Thyroid gland (tissue), 4 donors: ENCODE results near the gene MAGI1. TPM values are rescaled to one million over a fixed set of nuclear protein-coding genes. Genes with fewer than 3 reads are reported as not detected.
A peak's percentile ranks its signal among the peaks of the same experiment; 100 is the strongest.
"Not testable (repeated sequence)": the region's sequence is repeated elsewhere in the genome, so short reads cannot be mapped to it uniquely, and the experiment has no call there.

Experiments
- DNase-seq, 2 donors: peaks; one replicate each; pipeline ENCODE4 v3.0.0-alpha.2; 2019
- H3K27ac ChIP-seq, 3 donors: fragments of 200-600 bp; sonication (generic); 1 replicate in 2 of 3; 2 replicates in 1 of 3; pipeline ENCODE4 v1.5.1; 2016 to 2019; ENCODE audit warnings: mild to moderate bottlenecking in 1 of 3, moderate library complexity in 1 of 3
- H3K27me3 ChIP-seq: fragments of 200-600 bp; sonication (generic); one replicate; pipeline ENCODE4 v1.5.1; 2019
- H3K36me3 ChIP-seq, 2 donors: fragments of 200-600 bp; sonication (generic); one replicate each; pipeline ENCODE4 v1.5.1; 2016 to 2019
- H3K4me1 ChIP-seq, 2 donors: fragments of 200-600 bp; sonication (generic); one replicate each; pipeline ENCODE4 v1.5.1; 2017 to 2019
- H3K4me3 ChIP-seq, 3 donors: fragments of 200-600 bp; sonication (generic); replicated peaks in 1 of 3; 1 replicate in 2 of 3; 2 replicates in 1 of 3; pipeline ENCODE4 v1.5.1; 2016; ENCODE audit warnings: mild to moderate bottlenecking in 1 of 3
- H3K9me3 ChIP-seq: fragments of 200-600 bp; sonication (generic); one replicate; pipeline ENCODE4 v1.5.1; 2017
- POLR2A ChIP-seq, 2 donors: fragments of 450-650 bp; IDR thresholded peaks; one replicate each; pipeline ENCODE4 v1.6.1; 2017; ENCODE audit warnings: antibody characterized with exemption in 2 of 2, mild to moderate bottlenecking in 2 of 2, moderate library complexity in 1 of 2
- WGBS, 2 donors: methylation state at CpG; one replicate each; pipeline ENCODE4 v1.1.5; 2017; 5-methylcytosine and 5-hydroxymethylcytosine counted together
- intact Hi-C: fragments of 100-400 bp; cut with DNase I; formaldehyde crosslinking; loops from one replicate; pipeline ENCODE4 v1.15.1; 2023
- total RNA-seq, 4 donors: library from RNA; depleted of rRNA; stranded (reverse); fragments of >200 nt; gene quantifications; one replicate each; pipeline ENCODE4 v1.2.3, GENCODE V29; 2016
- TF ChIP-seq, protein P1 (sequence below), 6 experiments: fragments of 200-600 bp in 3 of 6; fragments of 450-650 bp in 3 of 6; sonication (generic) in 3 of 6; IDR thresholded peaks; one replicate each; pipeline ENCODE4 v1.5.1; 2016 to 2019; ENCODE audit warnings: antibody characterized with exemption in 6 of 6, mild to moderate bottlenecking in 2 of 6, inconsistent platforms in 1 of 6, moderate library complexity in 1 of 6

Gene MAGI1
- total RNA-seq, 4 donors from 2014 or later: 60.5 to 123 (median 87.5) TPM

GRCh38 chr3:65573548-65574116, 465.1 kb downstream of the MAGI1 start:
- Histone ChIP-seq H3K4me3 (no peak overlapping the region), H3K36me3 (no peaks in the 10 kb centered on the region), H3K27me3 (no peaks in the 10 kb centered on the region), H3K9me3 (no peaks in the 10 kb centered on the region), H3K4me1 (no peaks in the 10 kb centered on the region), H3K27ac (no peak overlapping the region)
- TF ChIP-seq, protein P1, sequence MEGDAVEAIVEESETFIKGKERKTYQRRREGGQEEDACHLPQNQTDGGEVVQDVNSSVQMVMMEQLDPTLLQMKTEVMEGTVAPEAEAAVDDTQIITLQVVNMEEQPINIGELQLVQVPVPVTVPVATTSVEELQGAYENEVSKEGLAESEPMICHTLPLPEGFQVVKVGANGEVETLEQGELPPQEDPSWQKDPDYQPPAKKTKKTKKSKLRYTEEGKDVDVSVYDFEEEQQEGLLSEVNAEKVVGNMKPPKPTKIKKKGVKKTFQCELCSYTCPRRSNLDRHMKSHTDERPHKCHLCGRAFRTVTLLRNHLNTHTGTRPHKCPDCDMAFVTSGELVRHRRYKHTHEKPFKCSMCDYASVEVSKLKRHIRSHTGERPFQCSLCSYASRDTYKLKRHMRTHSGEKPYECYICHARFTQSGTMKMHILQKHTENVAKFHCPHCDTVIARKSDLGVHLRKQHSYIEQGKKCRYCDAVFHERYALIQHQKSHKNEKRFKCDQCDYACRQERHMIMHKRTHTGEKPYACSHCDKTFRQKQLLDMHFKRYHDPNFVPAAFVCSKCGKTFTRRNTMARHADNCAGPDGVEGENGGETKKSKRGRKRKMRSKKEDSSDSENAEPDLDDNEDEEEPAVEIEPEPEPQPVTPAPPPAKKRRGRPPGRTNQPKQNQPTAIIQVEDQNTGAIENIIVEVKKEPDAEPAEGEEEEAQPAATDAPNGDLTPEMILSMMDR (IDR thresholded peaks at IDR 0.05): no peak
- no peak for TF ChIP-seq POLR2A (IDR thresholded peaks at IDR 0.05)
- intact Hi-C loops: no loop called here
- no peak for DNase-seq

- H3K9me3 ChIP-seq: no peaks in the 10 kb centered on the region
- DNase-seq: no peak
- H3K36me3 ChIP-seq: no peaks in the 10 kb centered on the region
- H3K27me3 ChIP-seq: no peaks in the 10 kb centered on the region
- intact Hi-C loops: no loop called here
- no peak for TF ChIP-seq POLR2A (IDR thresholded peaks at IDR 0.05)
- TF ChIP-seq, protein P1 (IDR thresholded peaks at IDR 0.05): no peak
- no peaks in the 10 kb centered on the region for H3K4me1 ChIP-seq
- 79 to 91% methylated on average over 2 of the region's 2 CpGs for WGBS, 2 donors
- H3K4me3 ChIP-seq: no peak overlapping the region
- H3K27ac ChIP-seq: no peak overlapping the region
Observed at GRCh38 chr3:65572175-65572777, 466.4 kb downstream of the MAGI1 start.

- Histone ChIP-seq H3K9me3 (no peaks in the 10 kb centered on the region), H3K27ac (no peak overlapping the region), H3K36me3 (no peaks in the 10 kb centered on the region), H3K4me3 (no peak overlapping the region), H3K27me3 (no peaks in the 10 kb centered on the region), H3K4me1 (no peaks in the 10 kb centered on the region)
- DNase-seq: no peak
- intact Hi-C loops: no loop called here
- WGBS, 2 donors: 96 to 97% methylated on average over 3 of the region's 3 CpGs
- no peak for TF ChIP-seq POLR2A (IDR thresholded peaks at IDR 0.05)
- TF ChIP-seq, protein P1 (IDR thresholded peaks at IDR 0.05): peak in 1 of 6 experiments; percentile 12
Observed at GRCh38 chr3:65569845-65570405, 468.8 kb downstream of the MAGI1 start.

DNA sequence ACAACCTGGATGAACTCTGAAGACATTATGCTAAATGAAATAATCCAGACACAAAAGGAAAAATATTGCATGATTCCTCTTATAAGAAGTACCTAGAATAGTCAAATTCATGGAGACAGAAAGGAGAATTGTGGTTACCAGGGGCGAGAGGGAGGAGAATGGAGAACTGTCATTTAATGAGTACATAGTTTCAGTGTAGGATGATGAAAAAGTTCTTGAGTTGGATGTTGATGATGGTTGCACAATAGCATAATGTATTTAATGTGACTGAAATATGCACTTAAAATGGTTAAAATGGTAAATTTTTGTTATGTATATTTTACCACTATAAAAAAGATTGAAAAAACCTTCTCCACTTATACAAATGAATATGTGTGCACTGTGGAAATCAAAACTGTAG, 469.6 kb downstream of the MAGI1 start:
- Histone ChIP-seq H3K4me3 (no peak overlapping the region), H3K9me3 (no peaks in the 10 kb centered on the region), H3K4me1 (no peaks in the 10 kb centered on the region), H3K36me3 (no peaks in the 10 kb centered on the region), H3K27ac (no peak overlapping the region), H3K27me3 (no peaks in the 10 kb centered on the region)
- no peak for DNase-seq
- TF ChIP-seq, protein P1 (IDR thresholded peaks at IDR 0.05): no peak
- no peak for TF ChIP-seq POLR2A (IDR thresholded peaks at IDR 0.05)
- intact Hi-C loops: no loop called here
- WGBS, 2 donors: 90 to 95% methylated on average over 1 of the region's 1 CpG

- Histone ChIP-seq H3K4me3 (no peak overlapping the region), H3K4me1 (no peaks in the 10 kb centered on the region), H3K9me3 (no peaks in the 10 kb centered on the region), H3K36me3 (no peaks in the 10 kb centered on the region), H3K27ac (no peak overlapping the region), H3K27me3 (no peaks in the 10 kb centered on the region)
- DNase-seq: no peak
- intact Hi-C loops: no loop called here
- 85 to 97% methylated on average over 3 of the region's 3 CpGs for WGBS, 2 donors
- TF ChIP-seq POLR2A (IDR thresholded peaks at IDR 0.05): no peak
- TF ChIP-seq, protein P1 (IDR thresholded peaks at IDR 0.05): no peak
Observed at GRCh38 chr3:65568497-65568896, 470.2 kb downstream of the MAGI1 start.

DNA sequence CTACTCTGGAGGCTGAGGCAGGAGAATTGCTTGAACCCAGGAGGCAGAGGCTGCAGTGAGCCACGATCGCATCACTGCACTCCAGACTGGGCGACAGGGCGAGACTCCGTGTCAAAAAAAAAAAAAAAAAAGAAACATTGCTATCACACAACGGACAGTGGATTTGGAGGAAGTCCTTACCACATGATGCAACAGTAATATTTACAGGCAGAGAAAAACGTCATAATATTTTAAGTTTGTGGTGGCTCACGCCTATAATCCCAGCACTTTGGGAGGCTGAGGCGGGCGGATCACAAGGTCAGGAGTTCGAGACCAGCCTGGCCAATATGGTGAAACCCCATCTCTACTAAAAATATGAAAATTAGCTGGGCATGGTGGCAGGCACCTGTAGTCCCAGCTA, 473.0 kb downstream of the MAGI1 start:
- H3K27me3 ChIP-seq, H3K4me3 ChIP-seq, H3K36me3 ChIP-seq, intact Hi-C loops, H3K9me3 ChIP-seq, DNase-seq, H3K4me1 ChIP-seq, H3K27ac ChIP-seq: not testable (repeated sequence)
- 84 to 96% methylated on average over 11 of the region's 11 CpGs for WGBS, 2 donors
